ENCODE results near the gene KIF26B. TPM values are rescaled to one million over a fixed set of nuclear protein-coding genes. Genes with fewer than 3 reads are reported as not detected.

Gene KIF26B
- total RNA-seq, 1 donor from 2014 or later, result 5.1 TPM

GRCh38 chr1:245463392-245464165 is 308.8 kb downstream of the KIF26B start:
- no peak overlapping the region for H3K27ac Mint-ChIP-seq
- H3K36me3 Mint-ChIP-seq (ENCODE audit: insufficient read depth), result no peaks in the 10 kb centered on the region
- H3K4me1 Mint-ChIP-seq (ENCODE audit: low read depth), result no peaks in the 10 kb centered on the region
- TF ChIP-seq CTCF (IDR thresholded peaks at IDR 0.05; ENCODE audit: unreplicated experiment), result no peak
- no peak for DNase-seq (ENCODE audit: low spot score, unreplicated experiment)
- H3K27me3 Mint-ChIP-seq, result no peaks in the 10 kb centered on the region
- no peaks in the 10 kb centered on the region for H3K9me3 Mint-ChIP-seq (ENCODE audit: low read depth)
- H3K4me3 Mint-ChIP-seq (ENCODE audit: low read depth), result no peak overlapping the region

GRCh38 chr1:245464290-245464689 is 309.5 kb downstream of the KIF26B start:
- Mint-ChIP-seq H3K4me3 (ENCODE audit: low read depth) (no peak overlapping the region), H3K27me3 (no peaks in the 10 kb centered on the region), H3K4me1 (ENCODE audit: low read depth) (no peaks in the 10 kb centered on the region), H3K36me3 (ENCODE audit: insufficient read depth) (no peaks in the 10 kb centered on the region), H3K27ac (no peak overlapping the region), H3K9me3 (ENCODE audit: low read depth) (no peaks in the 10 kb centered on the region)
- TF ChIP-seq CTCF (IDR thresholded peaks at IDR 0.05; ENCODE audit: unreplicated experiment), result no peak
- DNase-seq (ENCODE audit: low spot score, unreplicated experiment), result no peak

- Mint-ChIP-seq H3K4me1 (ENCODE audit: low read depth) (no peaks in the 10 kb centered on the region), H3K4me3 (ENCODE audit: low read depth) (no peak overlapping the region), H3K27me3 (no peaks in the 10 kb centered on the region), H3K27ac (no peak overlapping the region), H3K9me3 (ENCODE audit: low read depth) (peaks cover 2% of the 10 kb centered on the region), H3K36me3 (ENCODE audit: insufficient read depth) (no peaks in the 10 kb centered on the region)
- TF ChIP-seq CTCF (IDR thresholded peaks at IDR 0.05; ENCODE audit: unreplicated experiment), result no peak
- DNase-seq (ENCODE audit: low spot score, unreplicated experiment), result no peak
Observed at GRCh38 chr1:245465666-245466065, 310.9 kb downstream of the KIF26B start.

GRCh38 chr1:245466261-245466660 is 311.5 kb downstream of the KIF26B start:
- H3K27ac Mint-ChIP-seq, result no peak overlapping the region
- peaks cover 3% of the 10 kb centered on the region for H3K9me3 Mint-ChIP-seq (ENCODE audit: low read depth)
- H3K4me3 Mint-ChIP-seq (ENCODE audit: low read depth), result no peak overlapping the region

GRCh38 chr1:245467804-245468203 is 313.0 kb downstream of the KIF26B start:
- H3K27ac Mint-ChIP-seq, result no peak overlapping the region
- TF ChIP-seq CTCF (IDR thresholded peaks at IDR 0.05; ENCODE audit: unreplicated experiment), result no peak
- no peaks in the 10 kb centered on the region for H3K27me3 Mint-ChIP-seq
- H3K4me3 Mint-ChIP-seq (ENCODE audit: low read depth), result no peak overlapping the region
- H3K4me1 Mint-ChIP-seq (ENCODE audit: low read depth), result peaks cover under 1% of the 10 kb centered on the region
- DNase-seq (ENCODE audit: low spot score, unreplicated experiment), result no peak
- H3K9me3 Mint-ChIP-seq (ENCODE audit: low read depth), result peaks cover 3% of the 10 kb centered on the region
- no peaks in the 10 kb centered on the region for H3K36me3 Mint-ChIP-seq (ENCODE audit: insufficient read depth)

More at GRCh38 chr1:245466261-245466660, 311.5 kb downstream of the KIF26B start:
- DNase-seq (ENCODE audit: low spot score, unreplicated experiment), result no peak
- no peaks in the 10 kb centered on the region for H3K4me1 Mint-ChIP-seq (ENCODE audit: low read depth)
- no peaks in the 10 kb centered on the region for H3K36me3 Mint-ChIP-seq (ENCODE audit: insufficient read depth)
- no peaks in the 10 kb centered on the region for H3K27me3 Mint-ChIP-seq
- no peak for TF ChIP-seq CTCF (IDR thresholded peaks at IDR 0.05; ENCODE audit: unreplicated experiment)

Data from progenitor cell of endocrine pancreas (in vitro differentiated cells).